IPS-20b (cell line): ENCODE data around the gene PIP5K1C.

Source experiments
- H3K27ac ChIP-seq: one replicate; pipeline ENCODE4 v1.5.1; 2013; ENCODE audit warnings: low read length
- H3K27me3 ChIP-seq: 2 replicates; pipeline ENCODE4 v1.6.1; 2013; ENCODE audit warnings: mild to moderate bottlenecking, low read length, inconsistent platforms; ENCODE audit not compliant: insufficient read depth
- H3K36me3 ChIP-seq: 2 replicates; pipeline ENCODE4 v1.6.1; 2013; ENCODE audit warnings: low read depth, mild to moderate bottlenecking, inconsistent platforms, low read length, moderate library complexity; ENCODE audit not compliant: insufficient read depth
- H3K4me1 ChIP-seq: 2 replicates; pipeline ENCODE4 v1.6.1; 2013; ENCODE audit warnings: mild to moderate bottlenecking, control low read depth, inconsistent platforms, low read length, moderate library complexity; ENCODE audit not compliant: insufficient read depth
- H3K4me3 ChIP-seq: 2 replicates; pipeline ENCODE4 v1.5.1; 2013; ENCODE audit warnings: mild to moderate bottlenecking, low read length, inconsistent platforms
- H3K9ac ChIP-seq: 2 replicates; pipeline ENCODE4 v1.6.1; 2013; ENCODE audit warnings: low read depth, mild to moderate bottlenecking, inconsistent platforms, low read length, moderate library complexity
- H3K9me3 ChIP-seq: 2 replicates; pipeline ENCODE4 v1.6.1; 2013; ENCODE audit warnings: mild to moderate bottlenecking, low read depth, low read length, inconsistent platforms; ENCODE audit not compliant: insufficient read depth

PIP5K1C gene

GRCh38 chr19:3610745-3611717, 89.2 kb downstream of the PIP5K1C start:
- peaks cover 9% of the 10 kb centered on the region; the same call in 1 of the 2 replicates for H3K36me3 ChIP-seq
- peaks cover 12% of the 10 kb centered on the region for H3K27me3 ChIP-seq
- no peak overlapping the region for H3K9ac ChIP-seq
- H3K4me3 ChIP-seq, result no peak overlapping the region
- no peaks in the 10 kb centered on the region for H3K9me3 ChIP-seq
- H3K27ac ChIP-seq, result no peak overlapping the region
- H3K4me1 ChIP-seq, result 0 out of 2 replicates have a peak, but pooled peaks cover 3% of the 10 kb centered on the region

- H3K9ac ChIP-seq, result no peak overlapping the region
- H3K4me1 ChIP-seq, result 0 out of 2 replicates have a peak, but pooled peaks cover 3% of the 10 kb centered on the region
- H3K9me3 ChIP-seq, result no peaks in the 10 kb centered on the region
- H3K36me3 ChIP-seq, result peaks cover 9% of the 10 kb centered on the region; the same call in 1 of the 2 replicates
- H3K27ac ChIP-seq, result no peak overlapping the region
- no peak overlapping the region for H3K4me3 ChIP-seq
- H3K27me3 ChIP-seq, result peaks cover 22% of the 10 kb centered on the region
Observed at GRCh38 chr19:3609779-3610719, 90.2 kb downstream of the PIP5K1C start.

GRCh38 chr19:3608750-3609322, 91.4 kb downstream of the PIP5K1C start:
- Histone ChIP-seq H3K36me3 (peaks cover 9% of the 10 kb centered on the region; the same call in 1 of the 2 replicates), H3K9me3 (no peaks in the 10 kb centered on the region), H3K27me3 (peaks cover 26% of the 10 kb centered on the region), H3K27ac (no peak overlapping the region), H3K4me1 (0 out of 2 replicates have a peak, but pooled peaks cover 3% of the 10 kb centered on the region), H3K9ac (no peak overlapping the region), H3K4me3 (no peak overlapping the region)

- Histone ChIP-seq H3K27me3 (peaks cover 26% of the 10 kb centered on the region), H3K4me3 (peak overlapping the region; percentile 67; the same call in 1 of the 2 replicates), H3K9me3 (no peaks in the 10 kb centered on the region), H3K36me3 (peaks cover 9% of the 10 kb centered on the region; the same call in 1 of the 2 replicates), H3K27ac (no peak overlapping the region), H3K4me1 (0 out of 2 replicates have a peak, but pooled peaks cover 3% of the 10 kb centered on the region), H3K9ac (no peak overlapping the region)
Observed at GRCh38 chr19:3608079-3608641, 92.1 kb downstream of the PIP5K1C start.

- Histone ChIP-seq H3K9me3 (no peaks in the 10 kb centered on the region), H3K4me1 (0 out of 2 replicates have a peak, but pooled peaks cover 3% of the 10 kb centered on the region), H3K27me3 (peaks cover 26% of the 10 kb centered on the region), H3K9ac (no peak overlapping the region), H3K36me3 (peaks cover 9% of the 10 kb centered on the region; the same call in 1 of the 2 replicates), H3K27ac (no peak overlapping the region), H3K4me3 (peak overlapping the region; percentile 67)
Observed at GRCh38 chr19:3607303-3608078, 92.8 kb downstream of the PIP5K1C start.

- H3K9me3 ChIP-seq, result no peaks in the 10 kb centered on the region
- no peak within 1 kb of the TSS for H3K27ac ChIP-seq
- peaks cover 5% of the 10 kb centered on the region; the same call in 1 of the 2 replicates for H3K36me3 ChIP-seq
- peak within 1 kb of the TSS; percentile 67 for H3K4me3 ChIP-seq
- H3K27me3 ChIP-seq, result peaks cover 26% of the 10 kb centered on the region
- 0 out of 2 replicates have a peak, but pooled peaks cover 3% of the 10 kb centered on the region for H3K4me1 ChIP-seq
- H3K9ac ChIP-seq, result no peak within 1 kb of the TSS
Observed at GRCh38 chr19:3606690-3607289, 93.5 kb downstream of the PIP5K1C start, which contains the start of gene TBXA2R. Gene TBXA2R, minus strand, starts transcription at chr19:3606875. Its CDS starts 6,241 bp downstream, at chr19:3600634.

GRCh38 chr19:3606174-3606689, 94.0 kb downstream of the PIP5K1C start:
- Histone ChIP-seq H3K4me1 (0 out of 2 replicates have a peak, but pooled peaks cover 3% of the 10 kb centered on the region), H3K27me3 (peaks cover 26% of the 10 kb centered on the region), H3K27ac (no peak overlapping the region), H3K36me3 (no peaks in the 10 kb centered on the region), H3K9me3 (no peaks in the 10 kb centered on the region), H3K9ac (no peak overlapping the region), H3K4me3 (peak overlapping the region; percentile 67; the same call in 1 of the 2 replicates)

- H3K9ac ChIP-seq, result no peak overlapping the region
- peaks cover 26% of the 10 kb centered on the region for H3K27me3 ChIP-seq
- no peak overlapping the region; the same call in 1 of the 2 replicates for H3K4me3 ChIP-seq
- H3K36me3 ChIP-seq, result no peaks in the 10 kb centered on the region
- H3K9me3 ChIP-seq, result no peaks in the 10 kb centered on the region
- no peak overlapping the region for H3K27ac ChIP-seq
- 0 out of 2 replicates have a peak, but pooled peaks cover 3% of the 10 kb centered on the region for H3K4me1 ChIP-seq
Observed at GRCh38 chr19:3605770-3606169, 94.5 kb downstream of the PIP5K1C start.

- 0 out of 2 replicates have a peak, but pooled peaks cover 3% of the 10 kb centered on the region for H3K4me1 ChIP-seq
- no peaks in the 10 kb centered on the region for H3K9me3 ChIP-seq
- no peak overlapping the region for H3K27ac ChIP-seq
- H3K27me3 ChIP-seq, result peaks cover 26% of the 10 kb centered on the region
- no peak overlapping the region for H3K9ac ChIP-seq
- H3K4me3 ChIP-seq, result no peak overlapping the region
- no peaks in the 10 kb centered on the region for H3K36me3 ChIP-seq
Observed at GRCh38 chr19:3605361-3605760, 94.9 kb downstream of the PIP5K1C start.

GRCh38 chr19:3604987-3605343, 95.3 kb downstream of the PIP5K1C start:
- Histone ChIP-seq H3K27ac (no peak overlapping the region), H3K4me1 (0 out of 2 replicates have a peak, but pooled peaks cover 3% of the 10 kb centered on the region), H3K9ac (no peak overlapping the region), H3K4me3 (no peak overlapping the region), H3K9me3 (no peaks in the 10 kb centered on the region), H3K27me3 (peaks cover 26% of the 10 kb centered on the region), H3K36me3 (no peaks in the 10 kb centered on the region)
